ENCODE results near the gene NCOA7.
"Not testable (repeated sequence)": the region's sequence is repeated elsewhere in the genome, so short reads cannot be mapped to it uniquely, and the experiment has no call there.

NCOA7 gene

GRCh38 chr6:125843593-125843992 lies 52.8 kb downstream of the NCOA7 start:
- no peak for DNase-seq

- DNase-seq: no peak
Observed at GRCh38 chr6:125844989-125845388, 54.2 kb downstream of the NCOA7 start.

GRCh38 chr6:125846292-125847024 lies 55.7 kb downstream of the NCOA7 start:
- DNase-seq: no peak

- not testable (repeated sequence) for DNase-seq
Observed at GRCh38 chr6:125848286-125848685, 57.5 kb downstream of the NCOA7 start.

- no peak for DNase-seq
Observed at GRCh38 chr6:125850361-125850760, 59.6 kb downstream of the NCOA7 start.

- no peak for DNase-seq
Observed at GRCh38 chr6:125852587-125852986, 61.8 kb downstream of the NCOA7 start.

- no peak for DNase-seq
Observed at GRCh38 chr6:125853168-125853567, 62.4 kb downstream of the NCOA7 start.

GRCh38 chr6:125853756-125854155 lies 63.0 kb downstream of the NCOA7 start:
- no peak for DNase-seq

GRCh38 chr6:125854355-125854754 lies 63.6 kb downstream of the NCOA7 start:
- no peak for DNase-seq

- DNase-seq: no peak
Observed at GRCh38 chr6:125855783-125856182, 65.0 kb downstream of the NCOA7 start.

- no peak for DNase-seq
Observed at GRCh38 chr6:125857846-125858245, 67.1 kb downstream of the NCOA7 start.

- peak; percentile 91 for DNase-seq
Observed at GRCh38 chr6:125858427-125859320, 67.9 kb downstream of the NCOA7 start.

GRCh38 chr6:125859727-125860126 lies 69.0 kb downstream of the NCOA7 start:
- no peak for DNase-seq

- DNase-seq: no peak
Observed at GRCh38 chr6:125863023-125863422, 72.3 kb downstream of the NCOA7 start.

GRCh38 chr6:125865015-125865414 lies 74.3 kb downstream of the NCOA7 start:
- DNase-seq: no peak

GRCh38 chr6:125866433-125866832 lies 75.7 kb downstream of the NCOA7 start:
- no peak for DNase-seq

- peak; percentile 97 for DNase-seq
Observed at GRCh38 chr6:125867483-125867942, 76.8 kb downstream of the NCOA7 start.

- DNase-seq: no peak
Observed at GRCh38 chr6:125868252-125868651, 77.5 kb downstream of the NCOA7 start.

GRCh38 chr6:125868678-125869395 lies 78.1 kb downstream of the NCOA7 start:
- no peak for DNase-seq

- DNase-seq: peak; percentile 64
Observed at GRCh38 chr6:125869427-125869826, 78.7 kb downstream of the NCOA7 start.

GRCh38 chr6:125871365-125871764 lies 80.6 kb downstream of the NCOA7 start:
- no peak for DNase-seq

- no peak for DNase-seq
Observed at GRCh38 chr6:125872259-125872921, 81.6 kb downstream of the NCOA7 start.

- no peak for DNase-seq
Observed at GRCh38 chr6:125882243-125882642, 91.5 kb downstream of the NCOA7 start.
